ENCODE results near the gene TRPC5OS.

DNA sequence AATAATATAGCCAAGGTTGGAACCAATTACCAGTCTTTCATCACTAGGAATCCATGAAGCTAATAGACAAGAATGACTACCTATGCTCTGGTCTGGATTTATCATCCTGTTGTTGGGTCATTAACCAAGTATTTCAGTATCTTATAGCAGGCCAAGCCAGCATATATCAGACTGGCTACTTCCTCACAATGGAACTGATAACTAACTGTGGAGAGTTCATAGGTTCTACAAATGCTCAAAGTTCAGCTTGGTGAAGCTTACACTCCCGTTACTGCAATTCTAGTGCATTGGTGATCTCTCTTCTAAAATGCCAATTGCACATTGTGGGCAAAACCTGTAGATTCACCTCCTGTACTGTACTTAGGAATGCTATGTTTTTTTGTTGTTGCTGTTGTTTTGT, 4.8 kb downstream of the TRPC5OS start:
- no peak for TF ChIP-seq POLR2A (IDR thresholded peaks at IDR 0.05; ENCODE audit: low read length)
- no peak for TF ChIP-seq GATA1 (IDR thresholded peaks at IDR 0.05; ENCODE audit: low read depth, low read length)
